A549 (cell line): Measurements from ENCODE around the gene SFRP5. TPM values are rescaled to one million over a fixed set of nuclear protein-coding genes. Genes with fewer than 3 reads are reported as not detected.

Experiments used
- ATAC-seq, 2 experiments: fragments of 200-7000 bp in 1 of 2; fragments of >200 bp in 1 of 2; cut with Nextera tagmentation in 1 of 2; cut with Tn5 transposase in 1 of 2; 3 replicates each; pipeline versions ENCODE4 v1.8.0 to v1.9.1; 2018 to 2020; ENCODE audit warnings: mild to moderate bottlenecking in 1 of 2, moderate library complexity in 1 of 2
- CTCF ChIA-PET: fragments of 300-600 bp; sonication (Branson Sonifier 250); formaldehyde crosslinking; extraction: SDS; loops from one replicate; lab custom pipeline; 2021; ENCODE audit warnings: antibody characterized with exemption, inconsistent platforms; lab: Yijun Ruan, JAX
- POLR2A ChIA-PET: fragments of 350-600 bp; formaldehyde crosslinking; extraction: SDS; loops from one replicate; lab custom pipeline; 2021; ENCODE audit warnings: antibody characterized with exemption, inconsistent platforms; lab: Yijun Ruan, JAX
- DNase-seq, 2 experiments: peaks; one replicate each; pipeline versions ENCODE4 v3.0.0 to v3.0.0-alpha.2; 2011 to 2016; ENCODE audit warnings: low read depth in 1 of 2, low spot score in 1 of 2
- FAIRE-seq: peaks from 2 replicates; lab custom pipeline; 2011; peaks lifted over from hg19 to GRCh38; lab: Jason Lieb, UNC
- H3K27ac ChIP-seq, 2 experiments: fragments of >200 bp; sonication (Bioruptor Twin); formaldehyde crosslinking; 3 replicates each; pipeline ENCODE4 v1.5.1; 2016 to 2017
- H3K4me1 ChIP-seq: fragments of >200 bp; sonication (Bioruptor Twin); formaldehyde crosslinking; 3 replicates; pipeline ENCODE4 v1.6.1; 2016
- H3K4me2 ChIP-seq: fragments of >200 bp; sonication (Bioruptor Twin); formaldehyde crosslinking; 3 replicates; pipeline ENCODE4 v1.6.1; 2016
- H3K4me3 ChIP-seq: fragments of >200 bp; sonication (Bioruptor Twin); formaldehyde crosslinking; 3 replicates; pipeline ENCODE4 v1.5.1; 2016
- H3K9me3 ChIP-seq: fragments of >200 bp; sonication (Bioruptor Twin); formaldehyde crosslinking; 3 replicates; pipeline ENCODE4 v1.6.1; 2016
- BCL3 ChIP-seq: fragments of >200 bp; sonication (Bioruptor Twin); formaldehyde crosslinking; IDR thresholded peaks from 3 replicates; pipeline ENCODE4 v1.6.1; 2016
- CBX2 ChIP-seq: fragments of 200-600 bp; sonication (generic); IDR thresholded peaks from 2 replicates; pipeline ENCODE4 v1.6.1; 2016; ENCODE audit warnings: low read depth, mild to moderate bottlenecking, borderline replicate concordance
- CBX8 ChIP-seq: fragments of 200-600 bp; sonication (generic); IDR thresholded peaks from 2 replicates; pipeline ENCODE4 v1.6.1; 2016
- CEBPB ChIP-seq, 2 experiments: fragments of >200 bp in 1 of 2; sonication (Bioruptor Twin) in 1 of 2; formaldehyde crosslinking in 1 of 2; IDR thresholded peaks; 2 replicates each; pipeline ENCODE4 v1.6.1; 2012 to 2016
- HDAC2 ChIP-seq: fragments of 200-600 bp; sonication (generic); IDR thresholded peaks from 2 replicates; pipeline ENCODE4 v1.6.1; 2016
- JUN ChIP-seq, 2 experiments: fragments of >200 bp; sonication (Bioruptor Twin); formaldehyde crosslinking; IDR thresholded peaks; 2 replicates in 1 of 2; 3 replicates in 1 of 2; pipeline ENCODE4 v1.6.1; 2016 to 2017
- NFE2L2 ChIP-seq: fragments of 150-350 bp; conservative IDR thresholded peaks from 2 replicates; pipeline ENCODE4 v1.6.1; 2014; ENCODE audit warnings: low read length
- POLR2A ChIP-seq: IDR thresholded peaks from 2 replicates; pipeline ENCODE4 v1.6.1; 2012; ENCODE audit warnings: mild to moderate bottlenecking, low read length
- RAD21 ChIP-seq, 2 experiments: fragments of >200 bp in 1 of 2; sonication (Bioruptor Twin) in 1 of 2; formaldehyde crosslinking in 1 of 2; IDR thresholded peaks in 1 of 2; conservative IDR thresholded peaks in 1 of 2; 2 replicates in 1 of 2; 3 replicates in 1 of 2; pipeline ENCODE4 v1.6.1; 2012 to 2018; ENCODE audit warnings: inconsistent platforms in 1 of 2
- REST ChIP-seq: fragments of 200-600 bp; sonication (generic); IDR thresholded peaks from 2 replicates; pipeline ENCODE4 v1.6.1; 2016; ENCODE audit warnings: antibody characterized with exemption, mild to moderate bottlenecking, moderate library complexity
- SMC3 ChIP-seq: fragments of >200 bp; sonication (Bioruptor Twin); formaldehyde crosslinking; IDR thresholded peaks from 3 replicates; pipeline ENCODE4 v1.6.1; 2018; ENCODE audit warnings: inconsistent platforms
- TP53 ChIP-seq: fragments of 250-450 bp; sonication (Bioruptor Pico); IDR thresholded peaks from 2 replicates; pipeline ENCODE4 v1.5.0; 2021; ENCODE audit warnings: mild to moderate bottlenecking, moderate library complexity
- ZFP36 ChIP-seq: fragments of 450-650 bp; IDR thresholded peaks from 2 replicates; pipeline ENCODE4 v1.6.1; 2014; ENCODE audit warnings: borderline replicate concordance; ENCODE audit not compliant: partially characterized antibody
- ZSCAN20 ChIP-seq: fragments of 250-450 bp; sonication (Bioruptor Pico); IDR thresholded peaks from 2 replicates; pipeline ENCODE4 v1.8.0; 2022; ENCODE audit warnings: mild to moderate bottlenecking, moderate library complexity
- WGBS: methylation state at CpG from one replicate; pipeline ENCODE4 v1.1.6; 2017; ENCODE audit errors: missing lambda C conversion rate; 5-methylcytosine and 5-hydroxymethylcytosine counted together
- polyA plus RNA-seq, 4 experiments: library from polyadenylated mRNA; depleted of rRNA in 3 of 4; stranded (reverse); fragments of >200 nt; fragmentation: RNase III in 1 of 4; extraction: RNeasy Plus Mini Kit Qiagen cat#74134 plus additional on column Dnase treatment in 1 of 4; gene quantifications; 2 replicates in 3 of 4; 3 replicates in 1 of 4; pipeline ENCODE4 v1.2.3, GENCODE V29; 2011 to 2017
- TF ChIP-seq, protein P1 (sequence below): IDR thresholded peaks from 2 replicates; pipeline ENCODE4 v1.6.1; 2012
- TF ChIP-seq, protein P2 (sequence below): fragments of 250-450 bp; sonication (Bioruptor Pico); IDR thresholded peaks from 2 replicates; pipeline ENCODE4 v1.5.0; 2020; ENCODE audit warnings: low read depth, mild to moderate bottlenecking, moderate library complexity
- TF ChIP-seq, protein P3 (sequence below): fragments of >200 bp; sonication (Bioruptor Twin); formaldehyde crosslinking; IDR thresholded peaks from 3 replicates; pipeline ENCODE4 v1.5.1; 2016
- TF ChIP-seq, protein P4 (sequence below): IDR thresholded peaks from 2 replicates; pipeline ENCODE4 v1.6.1; 2012; ENCODE audit warnings: low read depth, borderline replicate concordance

SFRP5 gene
- polyA plus RNA-seq, 2 of the 4 experiments (the other 2 are of a cell fraction), result 0.50 to 1.2 TPM

GRCh38 chr10:97760461-97761257, 11.1 kb downstream of the SFRP5 start:
- WGBS, result 91% methylated on average over 9 of the region's 11 CpGs
- POLR2A ChIA-PET, result no interaction called here

GRCh38 chr10:97759946-97760345, 11.9 kb downstream of the SFRP5 start:
- DNase-seq (no peak), ATAC-seq (no peak), FAIRE-seq (no peak)
- Histone ChIP-seq H3K4me3 (no peak overlapping the region), H3K9me3 (no peaks in the 10 kb centered on the region), H3K4me1 (no peaks in the 10 kb centered on the region), H3K27ac (no peak overlapping the region), H3K4me2 (no peak overlapping the region)
- POLR2A ChIA-PET, result no interaction called here
- CTCF ChIA-PET, result interaction anchor here (0.5 to 5.2 kb wide), 37 partner anchors 8 to 292 kb away, joined by 3 to 51 read pairs (median 4); partner anchors contain the start of gene SFRP5
- 79% methylated on average over 5 of the region's 5 CpGs for whole genome bisulfite sequencing
- TF ChIP-seq HDAC2 (no peak), REST (no peak), RAD21 (conservative IDR thresholded peaks at IDR 0.05 in 1 of 2, IDR thresholded peaks at IDR 0.05 in 1 of 2) (no peak), NFE2L2 (no peak), BCL3 (no peak), JUN (IDR thresholded peaks at IDR 0.05) (no peak)

More at GRCh38 chr10:97760461-97761257, 11.1 kb downstream of the SFRP5 start:
- DNase-seq (no peak), FAIRE-seq (no peak), ATAC-seq (no peak)
- Histone ChIP-seq H3K27ac (no peak overlapping the region), H3K4me3 (no peak overlapping the region), H3K4me2 (no peak overlapping the region), H3K9me3 (no peaks in the 10 kb centered on the region), H3K4me1 (no peaks in the 10 kb centered on the region)
- TF ChIP-seq TP53 (CRISPR knock-in tag), result no peak
- no peak for TF ChIP-seq POLR2A
- TF ChIP-seq ZFP36, result no peak
- TF ChIP-seq, protein P1, sequence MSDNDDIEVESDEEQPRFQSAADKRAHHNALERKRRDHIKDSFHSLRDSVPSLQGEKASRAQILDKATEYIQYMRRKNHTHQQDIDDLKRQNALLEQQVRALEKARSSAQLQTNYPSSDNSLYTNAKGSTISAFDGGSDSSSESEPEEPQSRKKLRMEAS, result no peak
- CTCF ChIA-PET, result interaction anchor here (0.5 to 5.2 kb wide), 36 partner anchors 8 to 292 kb away, joined by 3 to 51 read pairs (median 4); partner anchors contain the start of gene SFRP5

DNA sequence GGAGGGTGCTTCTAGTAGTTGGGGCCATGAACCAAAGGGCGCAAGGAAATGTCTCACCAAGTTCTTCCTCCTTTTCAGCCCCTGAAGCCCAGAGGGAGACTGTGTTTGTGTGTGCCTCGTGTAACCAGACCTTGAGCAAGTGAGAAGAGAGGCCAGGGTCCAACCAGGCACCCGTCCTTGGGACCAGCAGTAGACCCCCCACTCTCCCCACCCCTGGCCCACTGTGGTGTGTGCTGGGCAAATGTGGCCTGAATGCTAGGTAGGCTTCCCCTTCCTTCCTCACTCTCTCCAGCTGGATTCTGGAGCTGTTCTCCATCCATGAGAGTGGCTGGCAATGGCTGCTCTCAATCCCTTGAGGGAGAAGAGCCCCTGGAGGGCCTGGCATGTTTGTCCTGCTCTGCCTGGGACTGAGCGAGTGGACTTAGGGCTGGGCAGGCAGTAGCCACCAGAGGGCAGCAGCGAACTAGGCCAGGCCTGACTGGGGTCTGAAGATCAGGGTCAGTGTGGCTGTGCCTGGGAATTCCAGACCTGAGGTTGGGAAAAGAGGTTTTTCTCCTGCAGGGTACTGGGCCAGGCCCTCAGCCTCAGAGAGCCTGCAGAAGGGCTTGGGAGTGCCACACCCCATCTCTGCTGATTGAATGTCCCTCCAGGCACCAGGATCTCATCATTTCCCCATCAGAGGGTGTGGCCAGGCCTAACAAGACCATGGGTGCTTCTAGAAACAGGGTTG, 12.5 kb downstream of the SFRP5 start:
- Histone ChIP-seq H3K27ac (no peak overlapping the region), H3K4me3 (no peak overlapping the region), H3K4me1 (no peaks in the 10 kb centered on the region), H3K4me2 (no peak overlapping the region), H3K9me3 (no peaks in the 10 kb centered on the region)
- CTCF ChIA-PET, result interaction anchor here (0.6 to 5.2 kb wide), 41 partner anchors 8 to 293 kb away, joined by 3 to 51 read pairs (median 4); partner anchors contain the start of gene SFRP5
- 58% methylated on average over 4 of the region's 5 CpGs for WGBS
- FAIRE-seq (no peak), DNase-seq (peak; percentile 80 to 94), ATAC-seq (peak; percentile 82 to 96)
- TF ChIP-seq RAD21 (conservative IDR thresholded peaks at IDR 0.05 in 1 of 2, IDR thresholded peaks at IDR 0.05 in 1 of 2) (peak; percentile 87 to 92), CEBPB (IDR thresholded peaks at IDR 0.05) (no peak), SMC3 (peak; percentile 81), POLR2A (no peak), ZSCAN20 (CRISPR knock-in tag) (no peak), CBX2 (no peak), CBX8 (no peak)
- TF ChIP-seq, protein P2, sequence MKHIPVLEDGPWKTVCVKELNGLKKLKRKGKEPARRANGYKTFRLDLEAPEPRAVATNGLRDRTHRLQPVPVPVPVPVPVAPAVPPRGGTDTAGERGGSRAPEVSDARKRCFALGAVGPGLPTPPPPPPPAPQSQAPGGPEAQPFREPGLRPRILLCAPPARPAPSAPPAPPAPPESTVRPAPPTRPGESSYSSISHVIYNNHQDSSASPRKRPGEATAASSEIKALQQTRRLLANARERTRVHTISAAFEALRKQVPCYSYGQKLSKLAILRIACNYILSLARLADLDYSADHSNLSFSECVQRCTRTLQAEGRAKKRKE, result no peak
- TF ChIP-seq, protein P3, sequence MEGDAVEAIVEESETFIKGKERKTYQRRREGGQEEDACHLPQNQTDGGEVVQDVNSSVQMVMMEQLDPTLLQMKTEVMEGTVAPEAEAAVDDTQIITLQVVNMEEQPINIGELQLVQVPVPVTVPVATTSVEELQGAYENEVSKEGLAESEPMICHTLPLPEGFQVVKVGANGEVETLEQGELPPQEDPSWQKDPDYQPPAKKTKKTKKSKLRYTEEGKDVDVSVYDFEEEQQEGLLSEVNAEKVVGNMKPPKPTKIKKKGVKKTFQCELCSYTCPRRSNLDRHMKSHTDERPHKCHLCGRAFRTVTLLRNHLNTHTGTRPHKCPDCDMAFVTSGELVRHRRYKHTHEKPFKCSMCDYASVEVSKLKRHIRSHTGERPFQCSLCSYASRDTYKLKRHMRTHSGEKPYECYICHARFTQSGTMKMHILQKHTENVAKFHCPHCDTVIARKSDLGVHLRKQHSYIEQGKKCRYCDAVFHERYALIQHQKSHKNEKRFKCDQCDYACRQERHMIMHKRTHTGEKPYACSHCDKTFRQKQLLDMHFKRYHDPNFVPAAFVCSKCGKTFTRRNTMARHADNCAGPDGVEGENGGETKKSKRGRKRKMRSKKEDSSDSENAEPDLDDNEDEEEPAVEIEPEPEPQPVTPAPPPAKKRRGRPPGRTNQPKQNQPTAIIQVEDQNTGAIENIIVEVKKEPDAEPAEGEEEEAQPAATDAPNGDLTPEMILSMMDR, result peak; percentile 87
- TF ChIP-seq, protein P4, sequence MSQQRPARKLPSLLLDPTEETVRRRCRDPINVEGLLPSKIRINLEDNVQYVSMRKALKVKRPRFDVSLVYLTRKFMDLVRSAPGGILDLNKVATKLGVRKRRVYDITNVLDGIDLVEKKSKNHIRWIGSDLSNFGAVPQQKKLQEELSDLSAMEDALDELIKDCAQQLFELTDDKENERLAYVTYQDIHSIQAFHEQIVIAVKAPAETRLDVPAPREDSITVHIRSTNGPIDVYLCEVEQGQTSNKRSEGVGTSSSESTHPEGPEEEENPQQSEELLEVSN, result no peak
- POLR2A ChIA-PET, result no interaction called here
